ENCODE data around the gene NAA15. TPM values are rescaled to one million over a fixed set of nuclear protein-coding genes. Genes with fewer than 3 reads are reported as not detected.

Gene NAA15
- total and polyA plus RNA-seq, 4 donors, result 6.7 to 18.2 (median 11.1) TPM

- H3K36me3 ChIP-seq (ENCODE audit: control insufficient read depth in 4 of 4, insufficient read depth in 3 of 4, low read depth in 1 of 4, low read length in 3 of 4), result peaks cover 0 to 2% (median 0%) of the 10 kb centered on the region in 4 donors
Measured at GRCh38 chr4:139314047-139314800, 12.9 kb downstream of the NAA15 start.

GRCh38 chr4:139315221-139315675 is 13.9 kb downstream of the NAA15 start:
- H3K36me3 ChIP-seq (ENCODE audit: control insufficient read depth in 4 of 4, insufficient read depth in 3 of 4, low read depth in 1 of 4, low read length in 3 of 4), result peaks cover 0 to 2% (median 0%) of the 10 kb centered on the region in 4 donors
- H3K9me3 ChIP-seq (ENCODE audit: control insufficient read depth in 4 of 4, low read length in 3 of 4), result no peaks in the 10 kb centered on the region
- 91% methylated on average over 13 of the region's 13 CpGs for WGBS
- no peak for DNase-seq (ENCODE audit: low spot score)
- H3K27me3 ChIP-seq (ENCODE audit: control insufficient read depth in 4 of 4, insufficient read depth in 4 of 4, low read length in 3 of 4), result no peaks in the 10 kb centered on the region
- peaks cover 0 to 23% (median 11%) of the 10 kb centered on the region in 4 donors for H3K4me1 ChIP-seq (ENCODE audit: control insufficient read depth in 4 of 4, insufficient read depth in 4 of 4, low read length in 3 of 4)
- no peak overlapping the region for H3K27ac ChIP-seq (ENCODE audit: low read depth in 1 of 2, low read length in 2 of 2)
- no peak overlapping the region for H3K9ac ChIP-seq (ENCODE audit: low read depth in 1 of 2, low read length in 2 of 2)
- no peak overlapping the region for H3K4me3 ChIP-seq (ENCODE audit: low read depth in 1 of 3, low read length in 3 of 3)
- TF ChIP-seq JUND (IDR thresholded peaks at IDR 0.05) (no peak), FOXA2 (IDR thresholded peaks at IDR 0.05) (no peak), REST (IDR thresholded peaks at IDR 0.05) (no peak), ATF3 (IDR thresholded peaks at IDR 0.05) (no peak), EGR1 (IDR thresholded peaks at IDR 0.05; ENCODE audit: low read depth in 2 of 2) (no peak), FOXA1 (IDR thresholded peaks at IDR 0.05) (no peak), ZBTB33 (IDR thresholded peaks at IDR 0.05) (no peak), HNF4A (conservative IDR thresholded peaks at IDR 0.05) (no peak)

More at GRCh38 chr4:139314047-139314800, 12.9 kb downstream of the NAA15 start:
- WGBS, result 98% methylated on average over 4 of the region's 4 CpGs
- H3K4me1 ChIP-seq (ENCODE audit: control insufficient read depth in 4 of 4, insufficient read depth in 4 of 4, low read length in 3 of 4), result peaks cover 0 to 23% (median 11%) of the 10 kb centered on the region in 4 donors
- H3K4me3 ChIP-seq (ENCODE audit: low read depth in 1 of 3, low read length in 3 of 3), result no peak overlapping the region
- no peak for DNase-seq (ENCODE audit: low spot score)
- no peaks in the 10 kb centered on the region for H3K9me3 ChIP-seq (ENCODE audit: control insufficient read depth in 4 of 4, low read length in 3 of 4)
- no peak overlapping the region for H3K27ac ChIP-seq (ENCODE audit: low read depth in 1 of 2, low read length in 2 of 2)
- H3K9ac ChIP-seq (ENCODE audit: low read depth in 1 of 2, low read length in 2 of 2), result no peak overlapping the region
- no peak for TF ChIP-seq HNF4A (conservative IDR thresholded peaks at IDR 0.05)
- no peak for TF ChIP-seq TAF1 (conservative IDR thresholded peaks at IDR 0.05)
- TF ChIP-seq NR2F2 (IDR thresholded peaks at IDR 0.05), result no peak
- no peak for TF ChIP-seq YY1 (IDR thresholded peaks at IDR 0.05)
- TF ChIP-seq JUND (IDR thresholded peaks at IDR 0.05), result no peak
- no peaks in the 10 kb centered on the region for H3K27me3 ChIP-seq (ENCODE audit: control insufficient read depth in 4 of 4, insufficient read depth in 4 of 4, low read length in 3 of 4)

GRCh38 chr4:139316733-139317132 is 15.4 kb downstream of the NAA15 start:
- 96% methylated on average over 2 of the region's 2 CpGs for WGBS
- Histone ChIP-seq H3K9ac (ENCODE audit: low read depth in 1 of 2, low read length in 2 of 2) (no peak overlapping the region), H3K27me3 (ENCODE audit: control insufficient read depth in 4 of 4, insufficient read depth in 4 of 4, low read length in 3 of 4) (no peaks in the 10 kb centered on the region), H3K36me3 (ENCODE audit: control insufficient read depth in 4 of 4, insufficient read depth in 3 of 4, low read depth in 1 of 4, low read length in 3 of 4) (peaks cover 0 to 2% (median 0%) of the 10 kb centered on the region in 4 donors), H3K9me3 (ENCODE audit: control insufficient read depth in 4 of 4, low read length in 3 of 4) (no peaks in the 10 kb centered on the region), H3K4me1 (ENCODE audit: control insufficient read depth in 4 of 4, insufficient read depth in 4 of 4, low read length in 3 of 4) (peaks cover 0 to 23% (median 11%) of the 10 kb centered on the region in 4 donors), H3K27ac (ENCODE audit: low read depth in 1 of 2, low read length in 2 of 2) (no peak overlapping the region), H3K4me3 (ENCODE audit: low read depth in 1 of 3, low read length in 3 of 3) (no peak overlapping the region)
- no peak for DNase-seq (ENCODE audit: low spot score)
- no peak for TF ChIP-seq HNF4G (IDR thresholded peaks at IDR 0.05)
- TF ChIP-seq RXRA (IDR thresholded peaks at IDR 0.05), result no peak
- no peak for TF ChIP-seq TAF1 (conservative IDR thresholded peaks at IDR 0.05)
- no peak for TF ChIP-seq GABPA (IDR thresholded peaks at IDR 0.05 in 1 of 2, conservative IDR thresholded peaks at IDR 0.05 in 1 of 2)
- TF ChIP-seq ATF3 (IDR thresholded peaks at IDR 0.05), result no peak
- no peak for TF ChIP-seq REST (IDR thresholded peaks at IDR 0.05)
- TF ChIP-seq RAD21 (IDR thresholded peaks at IDR 0.05), result no peak
- TF ChIP-seq YY1 (IDR thresholded peaks at IDR 0.05), result no peak
